SK-N-MC (cell line): ENCODE results near the gene CD58.

Source experiments
- DNase-seq: peaks from one replicate; pipeline ENCODE4 v3.0.0-alpha.2; 2011; ENCODE audit warnings: low read depth, low spot score
- H3K27ac ChIP-seq: fragments of 200-600 bp; sonication (generic); 2 replicates; pipeline ENCODE4 v1.5.1; 2016; ENCODE audit warnings: mixed run types
- H3K36me3 ChIP-seq: fragments of 200-600 bp; sonication (generic); 2 replicates; pipeline ENCODE4 v1.6.1; 2017; ENCODE audit warnings: antibody characterized with exemption, low read length, mixed read lengths; ENCODE audit not compliant: insufficient read depth
- H3K4me3 ChIP-seq: fragments of 200-600 bp; sonication (generic); 2 replicates; pipeline ENCODE4 v1.5.1; 2016
- H3K9ac ChIP-seq: fragments of 200-600 bp; sonication (generic); 2 replicates; pipeline ENCODE4 v1.8.0; 2017; ENCODE audit warnings: mixed run types, mixed read lengths; ENCODE audit not compliant: insufficient read length
- H3K9me3 ChIP-seq: fragments of 200-600 bp; sonication (generic); 2 replicates; pipeline ENCODE4 v1.6.1; 2017; ENCODE audit warnings: low read depth, mild to moderate bottlenecking, antibody characterized with exemption, low read length, moderate library complexity, mixed read lengths
- EZH2 ChIP-seq: fragments of 200-600 bp; sonication (generic); IDR thresholded peaks from one replicate; pipeline ENCODE4 v1.6.1; 2017; ENCODE audit warnings: antibody characterized with exemption
- FOXP2 ChIP-seq: optimal IDR thresholded peaks from 2 replicates; pipeline ENCODE3; 2011; ENCODE audit warnings: mild to moderate bottlenecking, moderate library complexity; ENCODE audit not compliant: insufficient read depth; ENCODE audit errors: extremely low read length, control extremely low read depth
- POLR2AphosphoS5 ChIP-seq: IDR thresholded peaks from 2 replicates; pipeline ENCODE4 v1.6.1; 2012; ENCODE audit warnings: mild to moderate bottlenecking, low read depth, low read length, borderline replicate concordance

The CD58 gene

DNA sequence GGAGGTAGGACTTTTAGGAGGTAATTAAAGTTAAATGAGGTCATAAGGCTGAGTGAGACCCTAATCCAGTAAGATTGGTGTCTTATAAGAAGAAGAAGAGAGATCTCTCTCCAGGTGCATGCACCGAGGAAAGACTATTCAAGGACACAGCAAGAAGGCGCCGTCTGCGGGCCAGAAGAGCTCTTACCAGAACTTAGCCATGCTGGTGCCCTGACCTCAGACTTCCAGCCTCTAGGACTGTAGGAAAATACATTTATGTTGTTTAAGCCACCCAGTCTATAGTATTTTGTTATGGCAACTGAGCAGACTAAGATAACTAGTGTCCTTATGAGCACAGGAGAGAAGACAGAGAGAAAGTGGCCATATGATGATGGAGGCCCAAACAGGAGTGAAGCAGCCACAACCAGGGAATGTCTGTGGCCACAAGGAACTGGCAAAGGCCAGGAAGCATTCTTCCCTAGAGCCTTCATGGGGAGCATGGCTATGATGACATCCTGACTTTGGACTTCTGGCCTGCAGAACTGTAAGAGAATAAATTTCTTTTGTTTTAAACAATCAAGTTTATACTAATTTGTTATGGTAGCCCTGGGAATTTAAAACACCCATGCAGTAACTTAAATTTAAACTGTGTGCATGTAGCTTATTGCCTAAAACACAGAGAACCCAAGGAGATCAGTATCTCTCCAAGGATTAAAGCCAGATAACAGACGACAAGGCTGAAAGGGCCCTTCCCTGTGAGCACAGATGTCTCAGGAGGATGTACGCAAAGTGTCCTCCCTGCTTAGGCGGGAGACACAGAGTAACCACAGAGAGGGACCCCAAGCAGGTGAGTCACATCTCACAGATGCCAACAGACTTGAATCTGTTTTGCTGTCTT lies 9.9 kb upstream of the CD58 start:
- TF ChIP-seq POLR2AphosphoS5: no peak
- TF ChIP-seq EZH2: no peak
- no peak for TF ChIP-seq FOXP2
- no peak overlapping the region for H3K27ac ChIP-seq
- DNase-seq: no peak

DNA sequence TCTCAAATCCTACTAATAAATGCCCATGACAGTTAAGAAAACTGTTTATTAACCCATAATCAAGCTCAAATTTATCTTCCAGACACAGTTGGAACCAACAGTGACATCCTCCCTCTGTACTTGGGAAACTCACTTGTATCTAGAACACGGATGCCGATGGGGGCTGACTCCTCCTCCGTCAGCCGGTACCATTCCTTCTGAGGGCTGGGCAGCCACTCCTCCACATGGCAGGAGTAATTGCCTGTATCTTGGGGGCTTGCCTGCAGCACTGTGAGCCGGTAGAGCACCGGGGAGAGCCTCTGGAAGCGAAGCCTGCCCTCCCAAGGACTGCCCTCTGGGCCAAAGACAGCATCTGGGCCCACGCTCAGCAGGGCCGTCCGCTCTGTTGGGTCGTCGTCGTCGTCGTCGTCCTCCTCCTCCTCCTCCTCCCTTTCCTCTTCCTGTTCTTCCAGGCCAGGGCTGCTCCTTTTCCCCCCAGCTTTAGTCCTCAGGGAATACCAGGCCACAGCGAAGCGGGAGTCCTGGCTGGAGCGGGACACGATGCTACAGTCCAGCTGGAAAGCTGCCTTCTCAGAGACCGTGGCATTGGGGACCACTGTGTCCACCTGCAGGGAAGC lies 8.5 kb upstream of the CD58 start:
- Histone ChIP-seq H3K9ac (no peak overlapping the region), H3K9me3 (no peaks in the 10 kb centered on the region), H3K4me3 (no peak overlapping the region), H3K27ac (no peak overlapping the region), H3K36me3 (peaks cover 20% of the 10 kb centered on the region)
- DNase-seq: no peak
- TF ChIP-seq POLR2AphosphoS5 (no peak), FOXP2 (no peak), EZH2 (no peak)

More for the DNA sequence above, 9.9 kb upstream of the CD58 start:
- H3K36me3 ChIP-seq: peaks cover 30% of the 10 kb centered on the region
- H3K9me3 ChIP-seq: no peaks in the 10 kb centered on the region
- no peak overlapping the region for H3K4me3 ChIP-seq
- no peak overlapping the region for H3K9ac ChIP-seq

DNA sequence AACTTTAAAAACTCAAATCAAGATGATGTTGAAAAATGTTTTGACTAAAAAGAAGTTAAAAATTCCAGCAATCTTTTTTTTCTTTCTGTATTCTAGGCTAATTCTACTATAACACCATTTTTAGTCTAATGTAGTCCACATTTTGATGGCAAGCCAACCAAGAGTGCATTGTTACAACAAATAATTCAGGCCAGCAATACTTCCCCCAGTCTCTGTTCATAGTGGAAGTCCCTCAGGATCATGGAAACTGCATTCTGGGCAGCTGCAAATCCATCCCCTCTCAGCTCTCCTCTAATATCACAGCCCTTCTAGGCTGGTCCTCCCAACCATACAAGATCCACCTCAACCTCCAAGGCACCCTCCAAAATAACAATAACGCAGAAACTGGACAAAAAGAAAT lies 7.8 kb upstream of the CD58 start:
- H3K9me3 ChIP-seq: no peaks in the 10 kb centered on the region
- H3K9ac ChIP-seq: no peak overlapping the region
- H3K36me3 ChIP-seq: peaks cover 17% of the 10 kb centered on the region
- no peak for TF ChIP-seq EZH2
- TF ChIP-seq POLR2AphosphoS5: no peak
- H3K27ac ChIP-seq: no peak overlapping the region
- H3K4me3 ChIP-seq: no peak overlapping the region
- DNase-seq: no peak

DNA sequence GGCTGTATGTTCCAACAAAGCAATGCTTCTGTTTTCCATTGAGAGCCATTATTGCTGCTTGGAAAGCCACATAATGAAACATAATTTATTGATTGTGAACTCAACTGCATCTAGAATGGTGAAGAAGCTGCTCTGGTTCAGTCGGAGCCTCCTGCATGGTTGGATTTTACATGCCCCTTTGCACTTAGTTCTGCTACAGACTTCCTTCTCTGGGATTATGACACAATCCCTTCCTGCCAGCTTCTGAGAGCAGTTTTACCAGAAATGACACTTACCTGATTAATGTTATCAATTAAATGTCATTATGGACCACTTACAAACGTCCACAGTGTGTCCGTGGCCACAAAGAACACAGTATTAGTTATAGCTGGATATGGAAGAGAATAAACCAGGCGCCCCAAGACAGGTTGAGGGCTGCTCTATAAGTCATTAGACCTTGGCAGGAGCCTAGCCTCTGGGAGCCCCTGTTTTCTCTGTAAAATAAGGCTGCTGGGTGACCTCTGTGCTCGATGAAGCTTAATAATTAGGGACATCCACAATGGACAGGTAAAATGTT lies 7.0 kb upstream of the CD58 start:
- no peak for TF ChIP-seq EZH2
- TF ChIP-seq FOXP2: no peak
- TF ChIP-seq POLR2AphosphoS5: no peak
- Histone ChIP-seq H3K27ac (no peak overlapping the region), H3K4me3 (no peak overlapping the region), H3K9ac (no peak overlapping the region), H3K9me3 (no peaks in the 10 kb centered on the region), H3K36me3 (peaks cover 13% of the 10 kb centered on the region)
- no peak for DNase-seq

DNA sequence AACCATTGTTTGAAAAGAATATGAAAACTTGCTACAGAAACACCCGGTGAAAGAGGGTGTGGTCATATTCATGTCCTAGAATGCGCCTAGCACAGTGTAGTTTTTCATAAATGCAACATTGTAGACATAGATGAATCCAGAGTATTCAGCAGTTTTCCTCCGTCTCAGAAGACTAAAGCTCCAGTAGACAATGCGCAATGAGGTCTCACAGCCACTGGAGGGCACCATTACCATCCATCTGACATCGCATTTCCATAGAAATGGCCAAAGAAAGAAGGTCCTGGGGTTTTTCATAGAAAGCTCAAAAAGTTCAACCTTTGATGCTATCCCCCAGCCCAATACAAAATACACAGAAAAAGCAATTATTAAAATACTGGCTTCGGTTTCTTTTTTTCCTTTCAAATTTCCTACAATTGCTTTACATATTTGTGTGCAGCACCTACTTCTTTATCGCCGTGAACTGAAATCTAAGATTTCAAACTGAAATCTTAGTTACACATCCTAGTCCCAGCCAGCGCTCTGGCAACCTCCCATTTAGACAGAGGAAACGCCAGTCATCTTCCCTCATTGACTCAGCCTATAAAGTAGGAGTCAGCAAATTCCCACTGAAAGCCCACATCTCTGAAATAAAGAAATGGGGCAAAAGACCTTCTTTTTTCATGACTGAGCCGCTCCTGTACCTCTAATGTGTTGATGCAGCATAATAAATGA lies 3.9 kb upstream of the CD58 start:
- H3K9me3 ChIP-seq: no peaks in the 10 kb centered on the region
- peak; percentile 42 for DNase-seq
- no peak for TF ChIP-seq FOXP2
- TF ChIP-seq POLR2AphosphoS5: no peak
- no peak for TF ChIP-seq EZH2
- no peak overlapping the region for H3K4me3 ChIP-seq
- H3K9ac ChIP-seq: no peak overlapping the region
- H3K27ac ChIP-seq: no peak overlapping the region
- peaks cover 12% of the 10 kb centered on the region for H3K36me3 ChIP-seq

DNA sequence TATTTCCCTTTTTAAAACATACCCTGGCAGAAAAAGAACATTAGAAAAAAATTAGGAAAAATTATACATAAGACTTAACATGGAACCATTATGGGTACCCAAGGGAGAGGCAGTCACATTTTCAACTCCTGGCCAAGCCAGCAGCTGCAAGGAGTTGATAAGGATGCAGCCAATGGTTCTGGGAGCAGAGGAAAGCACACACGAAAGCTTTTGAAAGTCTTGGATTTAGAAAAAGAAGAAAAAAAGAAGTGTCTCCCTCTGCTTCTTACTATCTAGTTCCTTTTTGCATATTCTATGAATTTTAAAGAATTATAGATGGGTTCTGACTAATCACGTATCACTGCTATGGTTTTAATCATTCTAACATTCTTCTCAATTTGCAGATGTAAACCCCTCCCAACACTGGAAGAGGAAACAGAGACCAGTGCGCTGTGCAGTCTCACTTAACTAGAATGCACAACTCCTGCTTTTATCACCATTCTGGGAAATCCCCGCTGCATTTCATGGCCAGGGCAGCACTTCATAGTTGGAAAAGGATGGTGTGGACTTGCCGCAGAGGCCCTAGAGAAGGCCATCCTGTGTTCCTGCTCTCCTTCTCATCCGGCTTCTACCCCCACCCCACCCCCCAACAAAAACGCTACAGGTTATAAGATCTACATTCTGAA lies 2.7 kb upstream of the CD58 start:
- Histone ChIP-seq H3K9me3 (no peaks in the 10 kb centered on the region), H3K36me3 (peaks cover 8% of the 10 kb centered on the region), H3K4me3 (no peak overlapping the region), H3K27ac (no peak overlapping the region), H3K9ac (peak overlapping the region; percentile 0)
- TF ChIP-seq FOXP2: no peak
- TF ChIP-seq EZH2: no peak
- TF ChIP-seq POLR2AphosphoS5: no peak
- DNase-seq: no peak

DNA sequence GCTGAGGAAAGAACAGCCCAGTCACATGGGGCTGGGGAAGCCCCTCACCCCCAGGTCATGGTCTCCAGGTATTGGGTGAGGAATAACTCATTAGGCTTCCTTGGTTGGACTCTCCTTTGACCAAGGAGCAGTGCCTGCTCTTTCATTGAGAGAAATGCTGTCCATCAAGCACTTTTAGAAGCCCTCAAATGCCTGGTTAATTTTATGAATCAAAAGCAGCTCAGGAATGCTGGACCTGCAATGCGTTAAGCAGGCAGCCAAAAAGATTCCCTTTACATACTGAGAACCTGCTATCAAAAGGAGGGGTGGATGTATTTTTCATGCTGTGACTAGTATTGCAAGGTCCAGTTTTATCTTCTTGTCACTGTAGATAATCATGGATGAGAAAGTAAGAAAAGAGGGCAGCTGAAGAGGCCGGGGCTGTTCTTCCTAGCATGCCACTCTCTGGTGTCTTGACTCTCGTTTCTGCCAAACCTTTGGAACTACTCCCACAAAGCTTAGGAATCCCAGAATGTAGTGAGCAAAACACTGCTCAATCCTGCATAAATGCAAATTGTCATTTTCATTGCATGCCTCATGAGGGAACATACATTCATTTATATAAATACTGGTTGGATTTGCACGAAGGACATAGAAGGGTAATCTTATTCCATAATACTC lies 2.1 kb upstream of the CD58 start:
- DNase-seq: no peak
- Histone ChIP-seq H3K4me3 (no peak overlapping the region), H3K9ac (no peak overlapping the region), H3K9me3 (no peaks in the 10 kb centered on the region), H3K36me3 (peaks cover 8% of the 10 kb centered on the region), H3K27ac (no peak overlapping the region)
- TF ChIP-seq POLR2AphosphoS5: no peak
- TF ChIP-seq FOXP2: no peak
- no peak for TF ChIP-seq EZH2

DNA sequence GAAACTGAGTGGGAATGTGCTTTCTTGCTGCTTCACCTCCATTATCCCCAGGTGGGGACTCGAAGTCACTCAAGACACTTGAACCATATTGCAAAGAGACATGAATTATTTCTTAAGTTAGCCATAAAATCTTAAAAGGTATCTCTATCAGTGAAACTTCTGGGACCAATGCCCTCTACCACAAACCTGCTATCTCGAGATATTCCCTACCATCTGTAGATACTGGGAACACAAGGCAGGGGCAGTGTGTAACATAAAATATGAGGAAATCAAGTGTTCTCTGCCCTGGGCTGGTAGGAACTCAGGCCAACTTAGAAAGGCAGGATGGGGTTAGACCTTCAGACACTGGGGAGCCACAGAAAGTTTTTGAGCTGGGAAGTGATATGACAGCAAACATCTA lies 1.3 kb upstream of the CD58 start:
- Histone ChIP-seq H3K9me3 (no peaks in the 10 kb centered on the region), H3K4me3 (no peak overlapping the region), H3K27ac (no peak overlapping the region), H3K36me3 (peaks cover 6% of the 10 kb centered on the region), H3K9ac (no peak overlapping the region)
- TF ChIP-seq EZH2 (no peak), POLR2AphosphoS5 (no peak), FOXP2 (no peak)
- DNase-seq: no peak
